HCT116 (cell line): ENCODE measurements around the gene MSMO1. TPM values are rescaled to one million over a fixed set of nuclear protein-coding genes. Genes with fewer than 3 reads are reported as not detected.

ENCODE experiments used
- microRNA counts: library from miRNA; unstranded; fragments of <30 nt; microRNA quantifications from one replicate; lab custom pipeline; 2015
- microRNA-seq: library from miRNA; unstranded; fragments of <30 nt; microRNA quantifications from one replicate; pipeline ENCODE4, GENCODE V29; 2016; ENCODE audit warnings: borderline number of aligned reads
- total RNA-seq: library from RNA; stranded (reverse); gene quantifications from one replicate; pipeline ENCODE4 v1.2.1, GENCODE V29; 2021; ENCODE audit not compliant: unreplicated experiment

Gene MSMO1
- total RNA-seq, 1 experiment from 2014 or later, result 54.5 TPM

MicroRNAs within 50 kb of the gene (microRNA counts, 767-probe panel; counts per million panel counts)
- not detected for microRNA hsa-miR-578 (lab: Ali Mortazavi, UCI)

Small RNAs within 50 kb of the gene (microRNA-seq; reads per million reads assigned to microRNA genes)
- gene MIR578, result not detected

Other genes starting within 250 kb of the MSMO1 start
- 13.1 TPM for gene TMEM192, start 214.8 kb upstream of the MSMO1 start, total RNA-seq
- gene KLHL2, start 120.1 kb upstream of the MSMO1 start, total RNA-seq, result 24.6 TPM
- 29.3 TPM for gene CPE, start 51.3 kb downstream of the MSMO1 start, total RNA-seq